WTC11 (cell line): ENCODE results near the gene MAPK9.

ENCODE experiments used
- ETV6 ChIP-seq: sonication (generic); formaldehyde crosslinking; IDR thresholded peaks from 2 replicates; pipeline ENCODE4 v1.8.1; 2022; ENCODE audit warnings: mild to moderate bottlenecking, missing genetic modification reagents
- FOXK1 ChIP-seq: sonication (generic); formaldehyde crosslinking; IDR thresholded peaks from 2 replicates; pipeline ENCODE4 v1.8.0; 2022; ENCODE audit warnings: mild to moderate bottlenecking, moderate library complexity, missing genetic modification reagents
- IRF2 ChIP-seq: sonication (generic); formaldehyde crosslinking; IDR thresholded peaks from 2 replicates; pipeline ENCODE4 v1.8.0; 2022; ENCODE audit warnings: low read depth, missing genetic modification reagents, borderline replicate concordance
- NR1H2 ChIP-seq: sonication (generic); formaldehyde crosslinking; IDR thresholded peaks from 2 replicates; pipeline ENCODE4 v1.9.0; 2021; ENCODE audit warnings: mild to moderate bottlenecking, moderate library complexity, missing genetic modification reagents
- ZNF232 ChIP-seq: sonication (generic); formaldehyde crosslinking; IDR thresholded peaks from 2 replicates; pipeline ENCODE4 v1.8.0; 2022; ENCODE audit warnings: mild to moderate bottlenecking, missing genetic modification reagents
- ZNF317 ChIP-seq: sonication (generic); formaldehyde crosslinking; IDR thresholded peaks from 2 replicates; pipeline ENCODE4 v1.8.1; 2023; ENCODE audit warnings: low read depth, mild to moderate bottlenecking, moderate library complexity, missing genetic modification reagents, borderline replicate concordance
- TF ChIP-seq, protein P1 (sequence below): sonication (generic); formaldehyde crosslinking; IDR thresholded peaks from 2 replicates; pipeline ENCODE4 v1.8.1; 2022; ENCODE audit warnings: low read depth, mild to moderate bottlenecking, moderate library complexity, missing genetic modification reagents, borderline replicate concordance
- TF ChIP-seq, protein P2 (sequence below): sonication (generic); formaldehyde crosslinking; IDR thresholded peaks from 2 replicates; pipeline ENCODE4 v1.8.0; 2022; ENCODE audit warnings: mild to moderate bottlenecking, missing genetic modification reagents
- TF ChIP-seq, protein P3 (sequence below): sonication (generic); formaldehyde crosslinking; IDR thresholded peaks from 2 replicates; pipeline ENCODE4 v1.8.1; 2023; ENCODE audit warnings: mild to moderate bottlenecking, missing genetic modification reagents
- TF ChIP-seq, protein P4 (sequence below): fragments of 200-600 bp; IDR thresholded peaks from 2 replicates; pipeline ENCODE4 v1.8.0; 2022; ENCODE audit warnings: antibody characterized with exemption

DNA sequence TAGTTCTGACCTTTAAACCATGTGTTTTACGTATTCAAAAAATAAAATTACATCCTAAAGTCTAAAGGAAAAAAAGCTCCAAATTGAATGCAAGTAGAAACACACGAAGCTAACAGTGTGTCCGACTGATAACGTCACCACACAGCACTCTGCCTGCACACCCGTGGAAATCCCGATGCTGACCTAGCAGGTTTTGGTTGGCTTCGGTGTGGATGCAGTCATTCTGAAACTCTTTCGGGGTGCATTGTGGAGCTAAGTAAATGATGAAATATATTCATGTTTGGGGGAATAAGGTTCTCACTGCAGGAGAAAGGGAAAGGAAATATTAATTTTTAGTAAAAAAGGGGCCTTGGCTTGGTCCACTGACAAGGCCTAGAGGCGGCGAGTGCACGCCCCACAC, 84.9 kb downstream of the MAPK9 start:
- TF ChIP-seq ZNF317 (CRISPR knock-in tag) (no peak), ETV6 (CRISPR knock-in tag) (no peak), IRF2 (CRISPR knock-in tag) (no peak), NR1H2 (no peak), ZNF232 (no peak), FOXK1 (no peak)
- TF ChIP-seq, protein P1, sequence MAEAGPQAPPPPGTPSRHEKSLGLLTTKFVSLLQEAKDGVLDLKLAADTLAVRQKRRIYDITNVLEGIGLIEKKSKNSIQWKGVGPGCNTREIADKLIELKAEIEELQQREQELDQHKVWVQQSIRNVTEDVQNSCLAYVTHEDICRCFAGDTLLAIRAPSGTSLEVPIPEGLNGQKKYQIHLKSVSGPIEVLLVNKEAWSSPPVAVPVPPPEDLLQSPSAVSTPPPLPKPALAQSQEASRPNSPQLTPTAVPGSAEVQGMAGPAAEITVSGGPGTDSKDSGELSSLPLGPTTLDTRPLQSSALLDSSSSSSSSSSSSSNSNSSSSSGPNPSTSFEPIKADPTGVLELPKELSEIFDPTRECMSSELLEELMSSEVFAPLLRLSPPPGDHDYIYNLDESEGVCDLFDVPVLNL (CRISPR knock-in tag), result no peak
- TF ChIP-seq, protein P2, sequence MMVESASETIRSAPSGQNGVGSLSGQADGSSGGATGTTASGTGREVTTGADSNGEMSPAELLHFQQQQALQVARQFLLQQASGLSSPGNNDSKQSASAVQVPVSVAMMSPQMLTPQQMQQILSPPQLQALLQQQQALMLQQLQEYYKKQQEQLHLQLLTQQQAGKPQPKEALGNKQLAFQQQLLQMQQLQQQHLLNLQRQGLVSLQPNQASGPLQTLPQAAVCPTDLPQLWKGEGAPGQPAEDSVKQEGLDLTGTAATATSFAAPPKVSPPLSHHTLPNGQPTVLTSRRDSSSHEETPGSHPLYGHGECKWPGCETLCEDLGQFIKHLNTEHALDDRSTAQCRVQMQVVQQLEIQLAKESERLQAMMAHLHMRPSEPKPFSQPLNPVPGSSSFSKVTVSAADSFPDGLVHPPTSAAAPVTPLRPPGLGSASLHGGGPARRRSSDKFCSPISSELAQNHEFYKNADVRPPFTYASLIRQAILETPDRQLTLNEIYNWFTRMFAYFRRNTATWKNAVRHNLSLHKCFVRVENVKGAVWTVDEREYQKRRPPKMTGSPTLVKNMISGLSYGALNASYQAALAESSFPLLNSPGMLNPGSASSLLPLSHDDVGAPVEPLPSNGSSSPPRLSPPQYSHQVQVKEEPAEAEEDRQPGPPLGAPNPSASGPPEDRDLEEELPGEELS (CRISPR knock-in tag), result no peak
- TF ChIP-seq, protein P3, sequence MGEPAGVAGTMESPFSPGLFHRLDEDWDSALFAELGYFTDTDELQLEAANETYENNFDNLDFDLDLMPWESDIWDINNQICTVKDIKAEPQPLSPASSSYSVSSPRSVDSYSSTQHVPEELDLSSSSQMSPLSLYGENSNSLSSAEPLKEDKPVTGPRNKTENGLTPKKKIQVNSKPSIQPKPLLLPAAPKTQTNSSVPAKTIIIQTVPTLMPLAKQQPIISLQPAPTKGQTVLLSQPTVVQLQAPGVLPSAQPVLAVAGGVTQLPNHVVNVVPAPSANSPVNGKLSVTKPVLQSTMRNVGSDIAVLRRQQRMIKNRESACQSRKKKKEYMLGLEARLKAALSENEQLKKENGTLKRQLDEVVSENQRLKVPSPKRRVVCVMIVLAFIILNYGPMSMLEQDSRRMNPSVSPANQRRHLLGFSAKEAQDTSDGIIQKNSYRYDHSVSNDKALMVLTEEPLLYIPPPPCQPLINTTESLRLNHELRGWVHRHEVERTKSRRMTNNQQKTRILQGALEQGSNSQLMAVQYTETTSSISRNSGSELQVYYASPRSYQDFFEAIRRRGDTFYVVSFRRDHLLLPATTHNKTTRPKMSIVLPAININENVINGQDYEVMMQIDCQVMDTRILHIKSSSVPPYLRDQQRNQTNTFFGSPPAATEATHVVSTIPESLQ (CRISPR knock-in tag), result no peak
- TF ChIP-seq, protein P4, sequence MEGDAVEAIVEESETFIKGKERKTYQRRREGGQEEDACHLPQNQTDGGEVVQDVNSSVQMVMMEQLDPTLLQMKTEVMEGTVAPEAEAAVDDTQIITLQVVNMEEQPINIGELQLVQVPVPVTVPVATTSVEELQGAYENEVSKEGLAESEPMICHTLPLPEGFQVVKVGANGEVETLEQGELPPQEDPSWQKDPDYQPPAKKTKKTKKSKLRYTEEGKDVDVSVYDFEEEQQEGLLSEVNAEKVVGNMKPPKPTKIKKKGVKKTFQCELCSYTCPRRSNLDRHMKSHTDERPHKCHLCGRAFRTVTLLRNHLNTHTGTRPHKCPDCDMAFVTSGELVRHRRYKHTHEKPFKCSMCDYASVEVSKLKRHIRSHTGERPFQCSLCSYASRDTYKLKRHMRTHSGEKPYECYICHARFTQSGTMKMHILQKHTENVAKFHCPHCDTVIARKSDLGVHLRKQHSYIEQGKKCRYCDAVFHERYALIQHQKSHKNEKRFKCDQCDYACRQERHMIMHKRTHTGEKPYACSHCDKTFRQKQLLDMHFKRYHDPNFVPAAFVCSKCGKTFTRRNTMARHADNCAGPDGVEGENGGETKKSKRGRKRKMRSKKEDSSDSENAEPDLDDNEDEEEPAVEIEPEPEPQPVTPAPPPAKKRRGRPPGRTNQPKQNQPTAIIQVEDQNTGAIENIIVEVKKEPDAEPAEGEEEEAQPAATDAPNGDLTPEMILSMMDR, result no peak
